BLaER1 (cell line): Measurements from ENCODE around the gene EFCAB6.

Experiments
- H3K27ac ChIP-seq: shearing (Covaris generic); formaldehyde crosslinking; 2 replicates; pipeline ENCODE4 v1.8.1; 2022
- H3K27me3 ChIP-seq: shearing (Covaris generic); formaldehyde crosslinking; 2 replicates; pipeline ENCODE4 v1.8.1; 2022
- H3K36me3 ChIP-seq: shearing (Covaris generic); formaldehyde crosslinking; 2 replicates; pipeline ENCODE4 v1.8.1; 2022
- H3K4me1 ChIP-seq: shearing (Covaris generic); formaldehyde crosslinking; 2 replicates; pipeline ENCODE4 v1.8.1; 2022
- H3K4me2 ChIP-seq: shearing (Covaris generic); formaldehyde crosslinking; 2 replicates; pipeline ENCODE4 v1.8.1; 2022
- H3K4me3 ChIP-seq: shearing (Covaris generic); formaldehyde crosslinking; 2 replicates; pipeline ENCODE4 v1.8.1; 2022
- H3K9ac ChIP-seq: shearing (Covaris generic); formaldehyde crosslinking; 2 replicates; pipeline ENCODE4 v1.8.1; 2022
- H3K9me3 ChIP-seq: shearing (Covaris generic); formaldehyde crosslinking; 2 replicates; pipeline ENCODE4 v1.8.1; 2022
- H4K20me1 ChIP-seq: shearing (Covaris generic); formaldehyde crosslinking; 2 replicates; pipeline ENCODE4 v1.8.1; 2022
- Cebpa-rat ChIP-seq: shearing (Covaris generic); IDR thresholded peaks from 2 replicates; pipeline ENCODE4 v1.8.1; 2022

EFCAB6 gene

DNA sequence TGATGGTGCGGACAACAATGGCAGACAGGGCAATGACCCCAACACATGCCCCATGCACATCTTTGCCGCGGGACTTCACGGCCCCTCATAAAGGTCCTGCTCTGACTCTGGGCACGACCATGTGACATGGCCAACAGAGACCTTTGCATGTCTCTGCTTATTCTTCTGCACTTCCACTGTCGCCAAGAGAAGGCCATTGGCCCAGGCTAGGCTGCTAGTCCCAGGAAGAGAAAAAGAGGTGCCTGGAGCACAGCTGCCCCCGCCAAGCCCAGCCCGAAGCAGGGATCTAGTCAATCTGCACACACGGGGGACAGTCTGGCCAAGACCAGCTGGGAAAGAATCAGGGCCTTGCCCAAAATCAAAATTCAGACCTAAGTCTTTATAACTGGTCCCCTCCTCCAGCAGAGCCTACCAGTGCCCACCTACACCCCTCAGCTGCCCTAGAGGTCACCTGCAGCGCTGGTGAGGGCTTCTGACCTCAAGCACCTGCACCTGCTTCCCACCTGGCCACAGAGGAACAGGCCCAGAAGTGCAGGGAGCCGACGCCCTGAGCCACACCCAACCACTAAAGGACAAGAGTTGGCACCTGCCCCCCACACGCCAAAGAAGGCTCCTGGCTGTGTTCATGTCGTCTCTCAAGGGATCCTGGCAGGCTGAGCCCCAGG is 42.1 kb upstream of the EFCAB6 start:
- H4K20me1 ChIP-seq = no peaks in the 10 kb centered on the region
- H3K4me2 ChIP-seq = no peak overlapping the region

DNA sequence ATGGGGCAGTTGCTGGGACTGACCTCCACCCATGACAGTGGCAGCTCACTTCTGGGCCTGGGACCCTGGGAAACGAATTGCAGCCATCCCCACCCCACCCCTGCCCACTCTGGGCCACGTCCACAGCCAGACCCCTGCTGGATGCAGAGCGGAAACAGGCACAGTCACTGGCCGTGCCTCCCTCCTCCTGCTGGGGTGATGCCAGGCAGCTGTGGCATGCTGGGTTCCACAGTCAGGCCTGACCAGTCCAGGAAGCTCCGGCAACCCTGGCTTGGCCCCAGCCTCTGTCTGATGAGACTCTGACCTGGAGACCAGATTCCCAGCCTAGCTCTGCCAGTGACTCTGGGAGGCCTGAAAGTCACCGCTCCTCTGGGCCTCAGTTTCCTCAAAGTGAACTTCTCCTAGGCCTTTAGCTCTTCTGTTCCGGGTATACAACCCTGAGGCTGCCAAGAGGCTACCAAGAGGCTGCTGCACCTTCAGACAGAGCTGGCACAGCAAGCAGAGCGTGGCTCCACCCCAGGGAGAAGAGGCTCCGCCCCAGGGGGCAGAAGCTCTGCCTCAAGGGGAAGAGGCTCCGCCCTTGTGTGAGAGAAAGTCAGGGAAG is 41.3 kb upstream of the EFCAB6 start:
- peaks cover 40% of the 10 kb centered on the region for H3K4me1 ChIP-seq
- no peaks in the 10 kb centered on the region for H3K27me3 ChIP-seq
- H3K27ac ChIP-seq = no peak overlapping the region
- H4K20me1 ChIP-seq = no peaks in the 10 kb centered on the region
- H3K36me3 ChIP-seq = no peaks in the 10 kb centered on the region
- TF ChIP-seq Cebpa-rat = no peak
- no peak overlapping the region for H3K4me3 ChIP-seq
- H3K4me2 ChIP-seq = peak overlapping the region; percentile 72
- H3K9me3 ChIP-seq = peaks cover 13% of the 10 kb centered on the region
- no peak overlapping the region for H3K9ac ChIP-seq

More for the DNA sequence above, 42.1 kb upstream of the EFCAB6 start:
- Histone ChIP-seq H3K9ac (no peak overlapping the region), H3K27ac (no peak overlapping the region), H3K27me3 (no peaks in the 10 kb centered on the region), H3K4me3 (no peak overlapping the region), H3K9me3 (peaks cover 13% of the 10 kb centered on the region), H3K36me3 (no peaks in the 10 kb centered on the region), H3K4me1 (peaks cover 43% of the 10 kb centered on the region)
- no peak for TF ChIP-seq Cebpa-rat

DNA sequence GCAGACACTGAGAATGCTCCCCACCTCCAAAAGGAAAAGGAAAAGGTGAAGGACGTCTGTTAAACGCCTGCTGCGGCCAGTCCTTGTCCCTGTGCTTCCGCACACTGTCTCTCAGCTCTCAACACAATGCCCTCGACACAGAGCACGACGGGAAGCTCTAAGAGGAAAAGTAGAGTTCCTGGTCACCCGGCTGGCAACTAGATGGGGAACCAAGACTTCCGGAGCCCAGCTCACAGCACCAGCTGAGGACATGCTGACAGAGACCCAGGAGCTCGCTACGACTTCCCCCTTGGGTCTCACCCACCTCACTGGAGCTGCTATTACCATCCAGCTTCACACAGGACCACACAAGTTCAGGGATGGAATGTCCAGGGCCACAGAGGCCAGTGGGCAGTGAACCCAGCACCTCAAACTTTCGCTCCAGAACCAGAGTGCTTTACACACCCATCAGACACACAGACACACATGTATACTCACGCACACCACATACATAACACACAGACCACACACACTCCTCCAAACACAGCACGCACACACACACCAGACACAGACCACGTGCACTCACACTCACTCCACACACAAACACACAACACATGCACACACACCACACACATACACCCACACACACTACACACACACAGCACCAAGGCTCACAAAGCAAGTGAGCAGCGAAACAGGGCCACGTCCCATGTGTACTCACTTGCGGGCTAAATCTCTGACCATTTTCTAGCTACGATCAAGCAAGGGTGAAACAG is 40.6 kb upstream of the EFCAB6 start:
- H3K36me3 ChIP-seq = no peaks in the 10 kb centered on the region
- TF ChIP-seq Cebpa-rat = no peak

DNA sequence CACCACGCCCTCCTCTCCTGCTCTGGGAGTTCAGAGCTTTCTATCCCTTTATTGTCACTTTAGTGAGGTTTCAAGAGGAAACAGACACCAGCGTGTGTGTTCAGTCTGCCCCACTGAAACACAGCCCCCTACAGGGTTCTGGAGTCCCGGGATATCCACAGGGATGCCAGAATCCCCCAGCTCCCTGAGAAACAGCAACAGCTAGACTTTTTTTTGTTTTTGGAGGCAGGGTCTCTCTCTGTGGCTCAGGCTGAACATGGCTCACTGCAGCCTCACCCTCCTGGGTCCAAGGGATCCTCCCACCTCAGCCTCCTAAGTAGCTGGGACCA is 39.8 kb upstream of the EFCAB6 start:
- Histone ChIP-seq H3K4me3 (no peak overlapping the region), H3K36me3 (no peaks in the 10 kb centered on the region), H3K4me2 (peak overlapping the region; percentile 72), H3K27ac (0 out of 2 replicates have a peak overlapping the region, but pooled peaks have one; percentile 63), H3K9me3 (peaks cover 9% of the 10 kb centered on the region), H3K4me1 (peaks cover 33% of the 10 kb centered on the region), H4K20me1 (no peaks in the 10 kb centered on the region), H3K9ac (no peak overlapping the region), H3K27me3 (no peaks in the 10 kb centered on the region)
- TF ChIP-seq Cebpa-rat = no peak

More for the DNA sequence above, 40.6 kb upstream of the EFCAB6 start:
- H4K20me1 ChIP-seq = no peaks in the 10 kb centered on the region
- H3K4me2 ChIP-seq = peak overlapping the region; percentile 72
- peaks cover 36% of the 10 kb centered on the region for H3K4me1 ChIP-seq
- no peaks in the 10 kb centered on the region for H3K27me3 ChIP-seq
- H3K9me3 ChIP-seq = peaks cover 13% of the 10 kb centered on the region
- H3K27ac ChIP-seq = peak overlapping the region; percentile 63
- H3K9ac ChIP-seq = no peak overlapping the region
- H3K4me3 ChIP-seq = no peak overlapping the region

DNA sequence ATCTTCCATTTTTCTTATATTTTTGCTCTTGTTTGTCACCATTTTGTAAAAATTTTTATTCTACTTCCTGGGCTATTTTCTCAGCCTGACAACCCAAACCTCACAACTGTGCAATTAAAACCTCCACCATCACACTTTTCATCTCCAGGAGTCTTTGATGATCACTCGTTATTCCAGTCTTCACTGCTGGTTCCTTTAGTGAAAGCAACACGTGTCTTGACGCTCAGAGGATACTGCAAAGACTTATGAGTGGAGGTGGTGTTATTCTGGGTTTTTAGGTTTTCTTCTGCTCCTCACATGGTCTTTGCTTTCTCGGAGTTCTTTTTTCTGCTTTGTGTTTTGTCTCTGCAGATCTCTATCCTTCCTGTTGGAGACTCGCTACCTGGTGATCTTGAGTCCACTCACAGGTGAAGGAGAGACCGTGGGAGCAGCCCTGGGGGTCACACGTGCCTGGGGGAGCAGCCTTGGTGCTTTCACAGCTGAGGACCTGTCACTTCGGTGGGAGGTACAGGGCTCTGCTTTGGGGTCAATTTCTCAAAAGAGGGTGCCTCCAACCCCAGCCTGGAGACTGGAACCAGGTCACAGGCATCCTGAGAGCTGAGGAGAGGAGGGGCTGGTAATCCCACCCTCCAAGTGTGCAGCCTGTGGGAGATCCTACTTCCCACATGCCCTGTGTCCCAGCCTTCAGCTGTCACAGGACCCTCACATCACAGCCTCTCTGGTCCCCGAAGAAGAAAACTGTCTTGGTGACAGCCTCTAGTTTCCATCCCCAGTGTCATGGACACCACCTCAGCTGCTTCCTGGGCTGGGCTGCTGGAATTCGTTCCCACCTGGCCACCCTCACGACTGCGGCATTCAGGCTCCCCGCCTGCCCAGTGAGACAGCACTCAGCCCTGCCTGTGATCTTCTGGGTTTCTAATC is 39.2 kb upstream of the EFCAB6 start:
- H3K4me2 ChIP-seq = peak overlapping the region; percentile 72; the same call in 1 of the 2 replicates
- H3K4me1 ChIP-seq = peaks cover 30% of the 10 kb centered on the region
- H3K4me3 ChIP-seq = no peak overlapping the region
- TF ChIP-seq Cebpa-rat = no peak
- no peak overlapping the region for H3K27ac ChIP-seq
- peaks cover 3% of the 10 kb centered on the region for H3K9me3 ChIP-seq
- H3K36me3 ChIP-seq = no peaks in the 10 kb centered on the region
- H3K9ac ChIP-seq = no peak overlapping the region
- no peaks in the 10 kb centered on the region for H4K20me1 ChIP-seq
- no peaks in the 10 kb centered on the region for H3K27me3 ChIP-seq

DNA sequence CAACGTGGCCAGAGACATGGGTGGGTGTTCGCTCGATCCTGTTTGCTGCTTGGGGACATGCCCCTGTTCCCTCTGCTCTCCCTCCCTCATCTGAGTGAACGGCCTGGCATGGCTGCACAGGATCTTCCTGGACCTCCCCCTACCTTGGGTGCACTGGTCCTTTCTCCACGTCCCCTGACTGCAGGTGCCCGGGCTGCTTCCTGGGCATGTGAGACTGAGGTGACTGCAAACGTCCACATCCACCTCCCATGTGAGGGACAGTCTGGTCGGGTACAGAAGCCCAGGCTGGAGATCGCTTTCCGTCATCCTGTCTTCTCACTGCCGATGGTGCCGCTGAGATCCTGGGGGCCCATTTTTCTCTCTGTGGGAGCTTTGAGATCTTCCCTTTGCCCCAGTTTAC is 38.4 kb upstream of the EFCAB6 start:
- Histone ChIP-seq H3K4me1 (peaks cover 24% of the 10 kb centered on the region), H4K20me1 (no peaks in the 10 kb centered on the region), H3K36me3 (no peaks in the 10 kb centered on the region), H3K4me2 (no peak overlapping the region), H3K27ac (no peak overlapping the region), H3K27me3 (no peaks in the 10 kb centered on the region), H3K4me3 (no peak overlapping the region), H3K9ac (no peak overlapping the region), H3K9me3 (no peaks in the 10 kb centered on the region)
- no peak for TF ChIP-seq Cebpa-rat

DNA sequence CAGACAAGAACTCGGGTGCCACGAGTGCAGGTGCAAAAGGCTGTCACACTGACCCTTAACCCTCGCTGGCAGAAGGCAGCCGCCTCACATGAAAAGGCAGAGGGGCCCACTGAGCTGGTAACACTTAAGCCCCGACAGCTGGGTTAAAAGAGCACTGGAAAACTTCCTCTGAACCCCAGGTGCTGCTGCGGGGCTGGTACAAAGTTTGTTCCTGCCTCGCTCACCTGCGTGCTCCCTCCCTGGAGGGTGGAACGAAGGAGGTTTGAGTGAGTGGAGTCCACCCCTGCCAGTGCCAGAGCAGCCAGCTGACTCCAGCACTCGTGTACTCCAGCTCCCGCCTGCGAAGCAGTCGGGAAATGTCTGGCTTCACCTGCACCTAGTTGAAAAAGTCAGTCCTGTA is 37.6 kb upstream of the EFCAB6 start:
- TF ChIP-seq Cebpa-rat = no peak
- no peaks in the 10 kb centered on the region for H3K27me3 ChIP-seq
- H3K27ac ChIP-seq = no peak overlapping the region
- no peaks in the 10 kb centered on the region for H4K20me1 ChIP-seq
- no peak overlapping the region for H3K4me2 ChIP-seq
- H3K9ac ChIP-seq = no peak overlapping the region
- H3K9me3 ChIP-seq = no peaks in the 10 kb centered on the region
- peaks cover 26% of the 10 kb centered on the region for H3K4me1 ChIP-seq
- H3K36me3 ChIP-seq = no peaks in the 10 kb centered on the region
- no peak overlapping the region for H3K4me3 ChIP-seq

DNA sequence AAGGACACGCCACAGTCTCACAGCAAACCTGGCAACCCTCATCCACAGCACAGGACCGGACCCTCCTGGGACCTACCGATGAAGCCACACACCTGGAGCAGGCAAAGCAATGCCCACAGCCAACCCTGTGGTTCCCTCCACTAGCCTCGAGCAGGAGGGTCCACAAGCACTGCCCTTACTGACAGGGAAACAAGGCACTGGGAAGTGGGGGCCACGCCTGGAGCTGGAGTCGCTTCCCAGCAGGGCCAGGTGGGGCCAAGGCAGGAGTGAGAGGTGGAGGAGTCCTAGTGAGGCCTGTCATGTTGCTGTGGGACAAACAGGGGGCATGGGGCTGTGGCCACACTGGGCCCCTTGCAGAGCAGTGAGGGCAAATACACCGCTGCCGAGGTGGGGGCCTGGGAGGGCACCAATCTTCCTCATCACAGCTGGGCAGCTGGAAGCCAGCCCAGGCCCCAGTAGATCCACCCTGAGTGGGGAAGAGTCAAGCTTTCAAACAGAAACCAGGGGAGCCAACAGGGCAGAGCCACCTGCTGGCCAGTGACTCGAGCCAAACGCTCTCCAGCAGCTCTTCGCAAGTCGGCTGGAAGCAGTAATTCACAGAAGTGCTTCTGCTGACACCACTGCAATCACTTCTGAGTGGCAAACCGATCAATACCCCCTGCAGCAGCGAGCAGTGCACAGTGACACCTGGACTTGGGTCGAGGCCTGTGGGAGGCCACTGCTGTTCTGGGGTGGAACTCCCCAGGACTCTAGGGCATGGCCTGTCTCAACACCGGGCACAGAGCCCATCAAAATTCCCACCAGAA is 36.5 kb upstream of the EFCAB6 start:
- H3K27me3 ChIP-seq = no peaks in the 10 kb centered on the region
- H3K9ac ChIP-seq = no peak overlapping the region
- no peaks in the 10 kb centered on the region for H3K36me3 ChIP-seq
- no peak overlapping the region for H3K4me3 ChIP-seq
- no peak for TF ChIP-seq Cebpa-rat
- H3K27ac ChIP-seq = no peak overlapping the region; the same call in 1 of the 2 replicates
- peaks cover 34% of the 10 kb centered on the region for H3K4me1 ChIP-seq
- H4K20me1 ChIP-seq = no peaks in the 10 kb centered on the region
- no peaks in the 10 kb centered on the region for H3K9me3 ChIP-seq
- no peak overlapping the region for H3K4me2 ChIP-seq
